GM23248 (cell line): ENCODE results near the gene HYOU1.

Source experiments
- EZH2 ChIP-seq: fragments of 200-600 bp; sonication (generic); IDR thresholded peaks from 2 replicates; pipeline ENCODE4 v1.6.1; 2018; ENCODE audit warnings: antibody characterized with exemption, mild to moderate bottlenecking; ENCODE audit not compliant: insufficient read depth, poor library complexity, severe bottlenecking
- EZH2phosphoT487 ChIP-seq: fragments of 200-600 bp; sonication (generic); IDR thresholded peaks from 2 replicates; pipeline ENCODE4 v1.6.1; 2018; ENCODE audit warnings: antibody characterized with exemption, moderate library complexity, mild to moderate bottlenecking, low read depth; ENCODE audit not compliant: insufficient read depth

- no peak for TF ChIP-seq EZH2
- TF ChIP-seq EZH2phosphoT487: no peak
These were observed 38.7 kb downstream of the HYOU1 start, which contains the start of the genes RPS25 and TRAPPC4 for GRCh38 chr11:119018074-119018938.
